ENCODE measurements around the gene GLIS1.

The GLIS1 gene

GRCh38 chr1:53619367-53620060, 119.5 kb downstream of the GLIS1 start:
- H3K9me3 ChIP-seq (ENCODE audit: control insufficient read depth, low read length), result no peaks in the 10 kb centered on the region
- no peak overlapping the region for H3K4me3 ChIP-seq (ENCODE audit: insufficient read depth, low read depth, low read length)
- no peaks in the 10 kb centered on the region for H3K36me3 ChIP-seq (ENCODE audit: control insufficient read depth, insufficient read depth, low read length)
- H3K27me3 ChIP-seq (ENCODE audit: control insufficient read depth, insufficient read depth, low read length, poor library complexity, severe bottlenecking), result no peaks in the 10 kb centered on the region
- no peaks in the 10 kb centered on the region for H3K4me1 ChIP-seq (ENCODE audit: control insufficient read depth, insufficient read depth, low read length)
- 94 to 95% methylated on average over 7 of the region's 7 CpGs for WGBS, 2 experiments
- no peak overlapping the region for H3K27ac ChIP-seq (ENCODE audit: insufficient read depth, low read depth, low read length, poor library complexity, severe bottlenecking)

GRCh38 chr1:53618500-53619366, 120.2 kb downstream of the GLIS1 start:
- H3K27me3 ChIP-seq (ENCODE audit: control insufficient read depth, insufficient read depth, low read length, poor library complexity, severe bottlenecking), result no peaks in the 10 kb centered on the region
- no peaks in the 10 kb centered on the region for H3K36me3 ChIP-seq (ENCODE audit: control insufficient read depth, insufficient read depth, low read length)
- no peaks in the 10 kb centered on the region for H3K4me1 ChIP-seq (ENCODE audit: control insufficient read depth, insufficient read depth, low read length)
- no peaks in the 10 kb centered on the region for H3K9me3 ChIP-seq (ENCODE audit: control insufficient read depth, low read length)
- WGBS, 2 experiments, result 82 to 85% methylated on average over 4 of the region's 4 CpGs
- no peak overlapping the region for H3K4me3 ChIP-seq (ENCODE audit: insufficient read depth, low read depth, low read length)
- H3K27ac ChIP-seq (ENCODE audit: insufficient read depth, low read depth, low read length, poor library complexity, severe bottlenecking), result no peak overlapping the region

GRCh38 chr1:53617851-53618499, 121.0 kb downstream of the GLIS1 start:
- no peaks in the 10 kb centered on the region for H3K9me3 ChIP-seq (ENCODE audit: control insufficient read depth, low read length)
- H3K27me3 ChIP-seq (ENCODE audit: control insufficient read depth, insufficient read depth, low read length, poor library complexity, severe bottlenecking), result no peaks in the 10 kb centered on the region
- no peaks in the 10 kb centered on the region for H3K36me3 ChIP-seq (ENCODE audit: control insufficient read depth, insufficient read depth, low read length)
- no peaks in the 10 kb centered on the region for H3K4me1 ChIP-seq (ENCODE audit: control insufficient read depth, insufficient read depth, low read length)
- no peak overlapping the region for H3K4me3 ChIP-seq (ENCODE audit: insufficient read depth, low read depth, low read length)
- H3K27ac ChIP-seq (ENCODE audit: insufficient read depth, low read depth, low read length, poor library complexity, severe bottlenecking), result no peak overlapping the region
- 93 to 94% methylated on average over 4 of the region's 4 CpGs for WGBS, 2 experiments

GRCh38 chr1:53617382-53617781, 121.6 kb downstream of the GLIS1 start:
- WGBS, 2 experiments, result 94 to 97% methylated on average over 7 of the region's 7 CpGs
- Histone ChIP-seq H3K27ac (ENCODE audit: insufficient read depth, low read depth, low read length, poor library complexity, severe bottlenecking) (no peak overlapping the region), H3K36me3 (ENCODE audit: control insufficient read depth, insufficient read depth, low read length) (no peaks in the 10 kb centered on the region), H3K27me3 (ENCODE audit: control insufficient read depth, insufficient read depth, low read length, poor library complexity, severe bottlenecking) (no peaks in the 10 kb centered on the region), H3K4me3 (ENCODE audit: insufficient read depth, low read depth, low read length) (no peak overlapping the region), H3K9me3 (ENCODE audit: control insufficient read depth, low read length) (no peaks in the 10 kb centered on the region), H3K4me1 (ENCODE audit: control insufficient read depth, insufficient read depth, low read length) (no peaks in the 10 kb centered on the region)

- H3K4me3 ChIP-seq (ENCODE audit: insufficient read depth, low read depth, low read length), result no peak overlapping the region
- H3K9me3 ChIP-seq (ENCODE audit: control insufficient read depth, low read length), result no peaks in the 10 kb centered on the region
- WGBS, 2 experiments, result 68 to 71% methylated on average over 2 of the region's 2 CpGs
- no peaks in the 10 kb centered on the region for H3K27me3 ChIP-seq (ENCODE audit: control insufficient read depth, insufficient read depth, low read length, poor library complexity, severe bottlenecking)
- no peaks in the 10 kb centered on the region for H3K36me3 ChIP-seq (ENCODE audit: control insufficient read depth, insufficient read depth, low read length)
- no peaks in the 10 kb centered on the region for H3K4me1 ChIP-seq (ENCODE audit: control insufficient read depth, insufficient read depth, low read length)
- no peak overlapping the region for H3K27ac ChIP-seq (ENCODE audit: insufficient read depth, low read depth, low read length, poor library complexity, severe bottlenecking)
Measured at GRCh38 chr1:53616927-53617326, 122.0 kb downstream of the GLIS1 start.

GRCh38 chr1:53616511-53616910, 122.5 kb downstream of the GLIS1 start:
- H3K27me3 ChIP-seq (ENCODE audit: control insufficient read depth, insufficient read depth, low read length, poor library complexity, severe bottlenecking), result no peaks in the 10 kb centered on the region
- 78 to 88% methylated on average over 5 of the region's 5 CpGs for WGBS, 2 experiments
- no peaks in the 10 kb centered on the region for H3K36me3 ChIP-seq (ENCODE audit: control insufficient read depth, insufficient read depth, low read length)
- no peak overlapping the region for H3K27ac ChIP-seq (ENCODE audit: insufficient read depth, low read depth, low read length, poor library complexity, severe bottlenecking)
- H3K4me1 ChIP-seq (ENCODE audit: control insufficient read depth, insufficient read depth, low read length), result no peaks in the 10 kb centered on the region
- H3K4me3 ChIP-seq (ENCODE audit: insufficient read depth, low read depth, low read length), result no peak overlapping the region
- H3K9me3 ChIP-seq (ENCODE audit: control insufficient read depth, low read length), result no peaks in the 10 kb centered on the region

- Histone ChIP-seq H3K36me3 (ENCODE audit: control insufficient read depth, insufficient read depth, low read length) (no peaks in the 10 kb centered on the region), H3K9me3 (ENCODE audit: control insufficient read depth, low read length) (no peaks in the 10 kb centered on the region), H3K4me1 (ENCODE audit: control insufficient read depth, insufficient read depth, low read length) (no peaks in the 10 kb centered on the region), H3K4me3 (ENCODE audit: insufficient read depth, low read depth, low read length) (no peak overlapping the region), H3K27ac (ENCODE audit: insufficient read depth, low read depth, low read length, poor library complexity, severe bottlenecking) (no peak overlapping the region), H3K27me3 (ENCODE audit: control insufficient read depth, insufficient read depth, low read length, poor library complexity, severe bottlenecking) (no peaks in the 10 kb centered on the region)
- WGBS, 2 experiments, result 82 to 90% methylated on average over 4 of the region's 4 CpGs
Measured at GRCh38 chr1:53615101-53615500, 123.9 kb downstream of the GLIS1 start.

- Histone ChIP-seq H3K9me3 (ENCODE audit: control insufficient read depth, low read length) (no peaks in the 10 kb centered on the region), H3K27ac (ENCODE audit: insufficient read depth, low read depth, low read length, poor library complexity, severe bottlenecking) (no peak overlapping the region), H3K36me3 (ENCODE audit: control insufficient read depth, insufficient read depth, low read length) (no peaks in the 10 kb centered on the region), H3K4me1 (ENCODE audit: control insufficient read depth, insufficient read depth, low read length) (no peaks in the 10 kb centered on the region), H3K27me3 (ENCODE audit: control insufficient read depth, insufficient read depth, low read length, poor library complexity, severe bottlenecking) (no peaks in the 10 kb centered on the region), H3K4me3 (ENCODE audit: insufficient read depth, low read depth, low read length) (no peak overlapping the region)
- WGBS, 2 experiments, result 71 to 78% methylated on average over 12 of the region's 12 CpGs
Measured at GRCh38 chr1:53614231-53615021, 124.5 kb downstream of the GLIS1 start.

GRCh38 chr1:53608676-53609075, 130.3 kb downstream of the GLIS1 start:
- H3K9me3 ChIP-seq (ENCODE audit: control insufficient read depth, low read length), result no peaks in the 10 kb centered on the region
- H3K4me3 ChIP-seq (ENCODE audit: insufficient read depth, low read depth, low read length), result no peak overlapping the region
- H3K36me3 ChIP-seq (ENCODE audit: control insufficient read depth, insufficient read depth, low read length), result no peaks in the 10 kb centered on the region
- H3K27me3 ChIP-seq (ENCODE audit: control insufficient read depth, insufficient read depth, low read length, poor library complexity, severe bottlenecking), result no peaks in the 10 kb centered on the region
- peaks cover 8% of the 10 kb centered on the region for H3K4me1 ChIP-seq (ENCODE audit: control insufficient read depth, insufficient read depth, low read length)
- H3K27ac ChIP-seq (ENCODE audit: insufficient read depth, low read depth, low read length, poor library complexity, severe bottlenecking), result no peak overlapping the region
